Esophagus muscularis mucosa (tissue), 3 donors: Measurements from ENCODE around the gene SYT10.

ENCODE experiments used
- CTCF ChIP-seq, 3 experiments: fragments of 200-600 bp in 2 of 3; fragments of 450-650 bp in 1 of 3; sonication (generic) in 2 of 3; IDR thresholded peaks; one replicate each; pipeline ENCODE4 v1.5.1; 2017 to 2019; ENCODE audit warnings: antibody characterized with exemption in 3 of 3, mild to moderate bottlenecking in 2 of 3, moderate library complexity in 1 of 3
- POLR2A ChIP-seq: fragments of 450-650 bp; IDR thresholded peaks from one replicate; pipeline ENCODE4 v1.6.1; 2017; ENCODE audit warnings: antibody characterized with exemption, moderate library complexity, mild to moderate bottlenecking, low read depth

GRCh38 chr12:33450480-33450879 lies 10.9 kb upstream of the SYT10 start:
- no peak for TF ChIP-seq CTCF (IDR thresholded peaks at IDR 0.05)
- no peak for TF ChIP-seq POLR2A
